22Rv1 (cell line): ENCODE measurements around the gene TUBA8.

Experiments used
- H3K27ac ChIP-seq: fragments of 450-650 bp; 2 replicates; pipeline ENCODE4 v1.5.1; 2017
- CTCF ChIP-seq: fragments of 450-650 bp; IDR thresholded peaks from 2 replicates; pipeline ENCODE4 v1.5.1; 2017; ENCODE audit warnings: mild to moderate bottlenecking
- ZFX ChIP-seq: fragments of 450-650 bp; IDR thresholded peaks from 2 replicates; pipeline ENCODE4 v1.6.1; 2017; ENCODE audit warnings: antibody characterized with exemption, borderline replicate concordance

TUBA8 gene

DNA sequence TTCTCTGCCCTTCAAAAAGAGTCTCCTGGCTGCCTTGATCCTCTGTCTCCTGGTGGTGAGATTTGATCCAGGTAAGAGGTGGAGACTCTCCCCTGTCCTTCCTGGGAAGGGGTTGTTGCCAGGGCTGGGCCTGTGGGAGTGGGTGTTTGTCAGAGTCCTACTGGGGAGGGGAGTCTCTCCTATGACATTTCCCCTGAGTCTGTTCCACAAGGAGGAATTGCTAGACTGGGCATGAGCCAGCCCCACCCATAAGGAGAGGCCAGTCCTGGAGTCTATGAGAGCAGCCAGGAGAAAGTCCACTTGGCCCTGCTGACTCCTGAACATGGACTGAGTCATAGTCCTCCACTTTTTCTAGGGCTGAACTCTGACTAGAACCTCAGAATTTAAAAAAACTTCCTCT is 25.4 kb upstream of the TUBA8 start:
- H3K27ac ChIP-seq = no peak overlapping the region
- TF ChIP-seq CTCF (no peak), ZFX (no peak)

DNA sequence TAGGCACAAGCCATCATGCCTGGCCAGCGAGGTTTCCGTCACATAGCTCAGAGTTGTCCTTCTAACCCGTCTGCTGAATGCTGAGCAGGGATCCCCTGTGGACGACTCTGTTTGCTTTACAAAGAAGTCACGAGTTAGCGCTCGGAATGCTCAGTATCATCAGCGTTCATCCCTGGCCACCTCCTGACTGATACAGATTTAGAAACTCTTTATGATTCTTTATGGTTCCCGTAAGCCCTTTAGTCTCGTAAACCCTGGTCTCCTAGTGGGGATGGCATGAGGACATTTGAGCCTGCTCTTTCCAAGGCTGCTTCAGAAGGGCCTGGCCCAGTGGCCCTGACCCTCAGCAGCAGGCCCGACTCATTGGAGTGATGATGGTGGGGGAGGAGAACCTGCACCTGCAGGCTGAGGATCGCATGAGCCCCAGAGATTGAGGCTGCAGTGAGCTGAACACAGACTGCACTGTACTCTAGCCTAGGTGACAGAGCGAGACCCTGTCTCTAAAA is 23.2 kb upstream of the TUBA8 start:
- TF ChIP-seq CTCF (no peak), ZFX (no peak)
- no peak overlapping the region for H3K27ac ChIP-seq

GRCh38 chr22:18088825-18089568 is 21.6 kb upstream of the TUBA8 start:
- no peak for TF ChIP-seq CTCF
- no peak overlapping the region for H3K27ac ChIP-seq

- no peak for TF ChIP-seq ZFX
- no peak for TF ChIP-seq CTCF
- no peak overlapping the region for H3K27ac ChIP-seq
Observed at GRCh38 chr22:18090286-18090685, 20.3 kb upstream of the TUBA8 start.

GRCh38 chr22:18091478-18091877 is 19.1 kb upstream of the TUBA8 start:
- no peak for TF ChIP-seq ZFX
- TF ChIP-seq CTCF = no peak

DNA sequence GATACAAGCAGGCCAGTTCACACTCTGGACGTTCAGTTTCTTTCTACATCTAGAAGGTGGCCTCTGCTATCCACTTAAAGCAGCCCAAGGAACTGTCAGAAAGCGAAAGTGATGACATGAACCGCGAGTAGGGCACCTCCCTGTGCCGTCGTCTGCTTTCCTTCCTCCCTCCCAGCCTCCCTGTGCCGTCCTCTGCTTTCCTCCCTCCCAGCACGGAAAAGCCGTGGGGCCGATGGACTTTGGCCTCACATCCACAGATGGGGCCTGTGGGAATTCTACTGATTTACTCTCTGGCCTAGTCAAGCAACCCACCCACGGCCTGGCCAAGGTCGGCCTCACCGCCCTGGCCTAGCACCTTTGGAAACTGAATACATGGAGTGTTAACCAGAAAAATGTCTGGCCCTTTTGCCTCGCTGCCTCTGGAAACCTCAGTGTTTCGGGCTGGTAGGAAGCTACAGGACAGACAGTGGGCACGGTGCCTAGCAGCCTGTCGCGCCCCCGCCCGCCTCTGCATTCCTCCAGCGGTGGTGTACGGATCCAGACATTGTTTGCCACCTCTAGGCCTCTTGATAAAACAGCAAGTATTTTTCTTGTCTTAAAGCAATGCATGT is 18.6 kb upstream of the TUBA8 start:
- peak; percentile 25; the same call in 1 of the 2 replicates for TF ChIP-seq CTCF
- TF ChIP-seq ZFX = no peak
- H3K27ac ChIP-seq = peak overlapping the region; percentile 82

More at GRCh38 chr22:18091478-18091877, 19.1 kb upstream of the TUBA8 start:
- H3K27ac ChIP-seq = peak overlapping the region; percentile 82

DNA sequence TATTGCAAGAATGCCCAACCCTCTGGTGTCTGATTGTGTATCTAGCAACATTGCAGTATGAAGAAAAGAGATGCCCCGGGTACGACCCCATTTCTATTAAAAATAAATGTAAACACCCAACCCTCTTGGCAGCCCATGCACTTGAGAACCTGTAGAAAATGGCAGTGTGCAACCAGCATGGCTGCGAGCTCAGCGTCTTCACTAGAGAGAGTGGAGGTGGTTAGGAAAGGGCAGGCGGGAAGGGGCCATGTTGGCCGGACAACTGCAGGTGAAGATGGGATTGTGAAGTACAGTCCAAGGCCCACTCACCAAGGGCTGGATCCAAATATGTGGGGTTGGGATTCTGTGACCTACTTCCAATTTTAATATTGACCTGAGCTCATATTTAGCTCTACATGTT is 16.9 kb upstream of the TUBA8 start:
- H3K27ac ChIP-seq = no peak overlapping the region
- TF ChIP-seq ZFX (no peak), CTCF (no peak; the same call in 1 of the 2 replicates)
